ENCODE data around the gene NECTIN2. TPM values are rescaled to one million over a fixed set of nuclear protein-coding genes. Genes with fewer than 3 reads are reported as not detected.

NECTIN2 gene
- total and polyA plus RNA-seq, 2 donors (not counting 1 experiment from before 2014, with no cell fraction given), result 0.15 to 0.32 TPM

GRCh38 chr19:44924243-44924725 is 78.2 kb downstream of the NECTIN2 start:
- no peak overlapping the region for H3K4me2 ChIP-seq (replicated peaks; ENCODE audit: low read depth, low read length, poor library complexity, severe bottlenecking)
- H3K9ac ChIP-seq (ENCODE audit: low read length), result no peak overlapping the region

More at GRCh38 chr19:44924243-44924725, 78.2 kb downstream of the NECTIN2 start:
- no peak for ATAC-seq (ENCODE audit: low read depth)
- no peak overlapping the region for H2AFZ ChIP-seq (ENCODE audit: insufficient read depth, low read depth, low read length, poor library complexity, severe bottlenecking)
- TF ChIP-seq CTCF (IDR thresholded peaks at IDR 0.05) (no peak), EZH2 (IDR thresholded peaks at IDR 0.05; ENCODE audit: borderline replicate concordance, insufficient read depth, low read depth, low read length, poor library complexity, severe bottlenecking) (no peak)
- no peak overlapping the region for H3K27ac ChIP-seq (ENCODE audit: low read length in 2 of 2)
- H3K4me3 ChIP-seq (ENCODE audit: control extremely low read depth in 1 of 5, extremely low read depth in 1 of 5, insufficient read depth in 1 of 5, low read depth in 2 of 5, low read length in 4 of 5), result no peak overlapping the region
- no peaks in the 10 kb centered on the region for H3K79me2 ChIP-seq (ENCODE audit: control insufficient read depth, insufficient read depth, low read length)
- DNase-seq, result no peak
- Mint-ChIP-seq H3K4me1 (peaks cover 6% of the 10 kb centered on the region), H3K27ac (no peak overlapping the region), H3K9me3 (ENCODE audit: insufficient read depth) (no peaks in the 10 kb centered on the region), H3K4me3 (no peak overlapping the region), H3K27me3 (peaks cover 18% of the 10 kb centered on the region)
- 98% methylated on average over 5 of the region's 8 CpGs for whole genome bisulfite sequencing (ENCODE audit: insufficient coverage)
- H3K9me3 ChIP-seq (ENCODE audit: control extremely low read depth in 1 of 3, control insufficient read depth in 2 of 3, insufficient read depth in 1 of 3, low read length in 2 of 3), result peaks cover 0 to 6% (median 0%) of the 10 kb centered on the region in 3 donors
- no peaks in the 10 kb centered on the region for H4K20me1 ChIP-seq (ENCODE audit: control insufficient read depth, insufficient read depth, low read length, poor library complexity, severe bottlenecking)
- H3K4me1 ChIP-seq (ENCODE audit: control insufficient read depth in 2 of 2, insufficient read depth in 2 of 2, low read length in 2 of 2), result peaks cover 4 to 8% of the 10 kb centered on the region in 2 donors
- no peaks in the 10 kb centered on the region for H3K36me3 ChIP-seq (replicated peaks in 1 of 2; ENCODE audit: control extremely low read depth in 1 of 2, control insufficient read depth in 1 of 2, extremely low read depth in 1 of 2, insufficient read depth in 2 of 2, low read length in 1 of 2)
- intact Hi-C loops (cut with micrococcal nuclease), result no loop called here
- POLR2A ChIA-PET, result no interaction called here
- CTCF ChIA-PET, result interaction anchor here (0.6 kb wide), 1 partner anchor 1780 kb away, joined by 4 read pairs; no protein-coding TSS in a partner anchor
- H3K27me3 ChIP-seq (replicated peaks in 1 of 4; ENCODE audit: control extremely low read depth in 1 of 4, control insufficient read depth in 3 of 4, insufficient read depth in 4 of 4, low read length in 3 of 4), result peaks cover 0 to 10% (median 5%) of the 10 kb centered on the region in 4 experiments

Data from B cell (primary cell).